HG03460 (cell line): Measurements from ENCODE around the gene ARHGAP8.
"Not testable (repeated sequence)": the region's sequence is repeated elsewhere in the genome, so short reads cannot be mapped to it uniquely, and the experiment has no call there.

ENCODE experiments used
- ATAC-seq: cut with Tn5 transposase; IDR thresholded peaks from one replicate; pipeline ENCODE4 v1.9.1; 2021; ENCODE audit not compliant: unreplicated experiment

ARHGAP8 gene

DNA sequence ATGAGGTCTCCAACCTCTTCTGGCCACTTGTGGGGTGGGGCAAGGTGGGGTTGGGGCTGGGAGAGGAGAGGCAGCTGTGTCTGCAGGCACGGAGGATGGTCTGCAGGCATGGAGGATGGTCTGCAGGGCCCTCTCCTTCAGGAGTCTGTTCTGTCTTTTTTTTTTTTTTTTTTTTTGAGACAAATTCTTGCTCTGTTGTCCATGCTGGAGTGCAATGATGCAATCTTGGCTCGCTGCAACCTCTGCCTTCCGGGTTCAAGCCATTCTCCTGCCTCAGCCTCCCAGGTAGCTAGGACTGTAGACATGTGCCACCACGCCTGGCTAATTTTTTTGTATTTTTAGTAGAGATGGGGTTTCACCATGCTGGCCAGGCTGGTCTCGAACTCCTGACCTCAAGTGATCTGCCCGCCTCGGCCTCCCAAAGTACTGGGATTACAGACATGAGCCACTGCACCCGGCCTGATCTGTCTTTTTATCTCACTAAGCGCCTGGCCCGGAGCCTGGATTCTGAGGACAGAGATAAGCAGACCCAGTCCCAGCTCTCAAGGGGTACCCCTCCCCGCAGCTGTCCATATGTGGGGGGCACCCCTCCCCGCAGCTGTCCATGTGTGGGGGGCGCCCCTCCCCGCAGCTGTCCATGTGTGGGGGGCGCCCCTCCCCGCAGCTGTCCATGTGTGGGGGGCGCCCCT is 47.7 kb downstream of the ARHGAP8 start:
- ATAC-seq = not testable (repeated sequence)

GRCh38 chr22:44801476-44801875 is 49.1 kb downstream of the ARHGAP8 start:
- no peak for ATAC-seq

DNA sequence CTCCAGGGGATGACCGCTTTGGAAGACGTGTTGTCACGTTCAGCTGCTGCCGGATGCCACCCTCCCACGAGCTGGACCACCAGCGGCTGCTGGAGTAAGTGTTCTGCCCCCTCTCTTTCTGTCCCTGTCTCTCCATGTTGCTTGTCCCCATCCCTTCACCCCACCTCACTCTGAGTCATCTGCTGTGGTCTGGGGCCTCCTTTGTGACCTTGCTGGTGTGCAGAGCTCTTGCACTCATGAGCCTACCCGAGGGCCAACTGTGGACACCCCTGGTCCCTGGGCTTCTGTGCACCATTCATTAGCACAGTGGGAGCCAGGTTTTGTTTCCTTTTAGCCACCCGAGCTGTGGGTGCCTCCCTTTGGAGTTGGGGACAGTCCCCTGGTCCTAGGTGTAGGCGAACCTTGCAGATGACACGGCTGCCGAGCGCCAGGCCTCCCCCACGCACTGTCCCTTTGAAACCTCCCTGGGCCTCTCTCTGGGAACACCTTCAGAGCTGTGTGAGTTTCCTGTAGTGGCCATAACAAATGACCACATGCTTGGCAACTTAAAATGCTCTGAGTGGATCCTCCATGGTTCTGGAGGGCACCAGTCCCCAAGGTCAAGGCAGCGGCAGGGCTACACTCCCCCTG is 49.8 kb downstream of the ARHGAP8 start:
- ATAC-seq = no peak

DNA sequence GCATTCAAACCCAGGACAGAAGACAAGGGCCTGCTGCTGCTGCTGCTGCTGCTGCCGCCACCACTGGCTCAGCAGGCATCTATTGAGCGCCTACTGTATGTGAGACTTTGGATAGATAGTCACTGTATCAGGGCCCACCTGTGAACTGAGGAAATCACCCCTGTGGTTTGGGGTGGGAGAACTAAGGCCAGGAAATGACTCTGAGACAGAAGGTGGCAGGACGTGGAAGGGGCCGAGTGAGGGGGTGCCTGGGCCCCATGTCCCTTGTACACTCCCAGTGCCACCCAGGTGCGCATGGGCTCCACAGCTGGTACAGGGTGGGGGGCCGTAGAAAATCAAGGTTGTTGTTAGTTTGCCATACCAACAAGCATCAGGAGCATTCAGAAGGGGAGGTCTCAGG is 50.6 kb downstream of the ARHGAP8 start:
- no peak for ATAC-seq

GRCh38 chr22:44804327-44804726 is 52.0 kb downstream of the ARHGAP8 start:
- no peak for ATAC-seq

- no peak for ATAC-seq
Measured at GRCh38 chr22:44805711-44806110, 53.3 kb downstream of the ARHGAP8 start.

- no peak for ATAC-seq
Measured at GRCh38 chr22:44807232-44807631, 54.9 kb downstream of the ARHGAP8 start.

GRCh38 chr22:44807915-44808690 is 55.7 kb downstream of the ARHGAP8 start:
- no peak for ATAC-seq

- ATAC-seq = no peak
Measured at GRCh38 chr22:44809456-44809855, 57.1 kb downstream of the ARHGAP8 start.

- no peak for ATAC-seq
Measured at GRCh38 chr22:44811141-44811540, 58.8 kb downstream of the ARHGAP8 start.

- ATAC-seq = no peak
Measured at GRCh38 chr22:44813416-44813815, 61.0 kb downstream of the ARHGAP8 start.

DNA sequence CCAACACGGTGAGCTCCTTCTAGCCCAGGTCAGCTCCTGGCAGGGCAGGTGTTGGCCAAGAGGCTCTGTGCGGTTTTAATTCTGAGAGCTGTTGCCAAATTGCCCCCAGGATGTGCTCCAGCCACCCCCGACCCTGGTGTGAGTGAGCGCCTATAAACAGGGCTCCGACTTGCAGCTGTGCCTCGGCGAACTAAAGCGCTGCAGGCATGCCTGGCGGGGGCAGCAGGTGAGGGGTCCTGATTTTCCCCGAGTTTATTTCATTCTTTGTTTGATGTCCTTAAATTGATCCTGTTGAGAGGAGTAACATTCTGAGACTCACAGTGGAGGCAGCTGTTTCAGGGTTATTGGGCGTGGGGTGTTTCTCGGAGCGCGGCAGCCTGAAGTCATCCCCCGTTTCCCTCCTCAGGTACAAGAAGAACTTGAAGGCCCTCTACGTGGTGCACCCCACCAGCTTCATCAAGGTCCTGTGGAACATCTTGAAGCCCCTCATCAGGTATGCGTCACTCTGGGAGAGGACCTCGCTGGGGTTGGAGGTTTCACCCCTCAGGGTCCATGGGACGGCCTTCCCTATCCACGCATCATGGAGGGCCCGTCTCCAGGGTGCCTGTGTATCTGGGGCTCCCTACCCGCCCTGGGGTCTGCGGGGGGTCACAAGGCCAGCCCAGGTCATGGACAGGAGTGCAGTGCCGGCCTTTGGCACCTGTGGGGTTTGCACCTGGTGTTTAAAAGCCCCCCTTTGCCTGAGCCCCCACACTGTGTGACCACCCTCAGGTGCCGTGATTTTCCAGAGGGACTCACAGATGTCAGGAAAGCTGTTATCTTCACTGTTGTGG is 62.1 kb downstream of the ARHGAP8 start:
- no peak for ATAC-seq

GRCh38 chr22:44815099-44816070 is 63.0 kb downstream of the ARHGAP8 start:
- no peak for ATAC-seq

GRCh38 chr22:44816141-44816540 is 63.8 kb downstream of the ARHGAP8 start:
- ATAC-seq = no peak

GRCh38 chr22:44818727-44819126 is 66.4 kb downstream of the ARHGAP8 start:
- no peak for ATAC-seq

DNA sequence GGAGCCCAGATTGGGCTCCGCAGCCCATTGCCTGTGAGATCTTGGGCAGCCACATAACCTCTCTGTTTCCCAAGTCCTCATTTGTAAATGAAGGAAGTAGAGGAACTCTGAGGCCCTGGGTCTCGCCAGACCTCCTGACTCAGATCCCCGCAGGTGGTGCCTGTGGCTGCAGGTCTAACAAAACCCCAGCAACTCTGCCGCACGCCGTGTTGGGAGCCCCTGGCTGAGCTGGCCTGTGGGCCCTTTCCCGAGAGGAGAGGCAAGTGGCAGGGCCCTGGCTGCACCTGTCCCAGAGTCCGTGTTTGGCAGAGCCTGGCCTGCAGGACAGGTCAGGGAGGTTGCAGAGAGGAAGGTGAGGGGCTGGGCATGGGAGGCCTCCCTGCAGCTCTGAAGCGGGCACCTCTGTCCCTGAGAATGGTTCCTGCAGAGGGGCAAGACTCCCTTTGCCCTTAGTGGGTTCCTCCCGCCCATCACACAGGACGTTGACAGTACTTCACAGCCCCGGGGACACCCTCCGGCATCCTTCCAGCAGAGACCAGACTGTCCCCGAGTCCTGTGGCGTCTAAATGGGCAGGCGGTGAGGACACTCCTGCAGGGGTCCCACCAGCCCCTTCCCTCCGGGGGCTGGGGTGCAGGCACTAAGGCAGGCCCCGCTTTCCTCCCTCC is 67.7 kb downstream of the ARHGAP8 start:
- ATAC-seq = no peak

GRCh38 chr22:44821741-44822475 is 69.5 kb downstream of the ARHGAP8 start:
- ATAC-seq = no peak

GRCh38 chr22:44822534-44822933 is 70.2 kb downstream of the ARHGAP8 start:
- no peak for ATAC-seq

DNA sequence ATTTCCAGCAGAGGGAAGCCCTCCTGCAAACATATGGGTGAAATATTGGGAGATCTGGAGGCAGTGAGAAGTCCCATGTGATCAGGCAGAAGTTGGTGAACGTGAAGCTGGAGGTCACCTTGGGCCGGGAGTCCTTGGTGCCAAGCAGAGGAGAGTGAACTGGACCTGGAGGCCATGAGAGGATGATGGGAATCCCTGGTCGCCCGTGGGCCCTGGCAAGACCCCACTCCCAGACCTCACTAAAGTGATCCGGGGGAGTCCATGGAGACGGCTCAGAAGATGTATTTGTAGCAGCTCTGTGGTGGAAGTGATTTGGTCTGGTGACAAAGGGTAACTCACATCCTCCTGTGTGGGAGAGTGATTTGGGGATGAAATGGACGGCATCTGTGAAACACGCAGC is 71.0 kb downstream of the ARHGAP8 start:
- no peak for ATAC-seq
